WTC11 (cell line): ENCODE results near the gene RAD21L1. TPM values are rescaled to one million over a fixed set of nuclear protein-coding genes. Genes with fewer than 3 reads are reported as not detected.

ENCODE experiments used
- ATAC-seq: fragments of 200-7000 bp; cut with Tn5 transposase; 2 replicates; pipeline ENCODE4 v1.10.0; 2021; ENCODE audit warnings: mild to moderate bottlenecking, moderate library complexity
- CTCF ChIA-PET: fragments of 300-600 bp; sonication (Branson Sonifier 250); formaldehyde crosslinking; loops from one replicate; lab custom pipeline; 2021; ENCODE audit warnings: antibody characterized with exemption; lab: Charles Lee
- POLR2A ChIA-PET: fragments of 350-600 bp; sonication (Branson Sonifier 250); formaldehyde crosslinking; loops from one replicate; lab custom pipeline; 2021; ENCODE audit warnings: antibody characterized with exemption; lab: Charles Lee
- DNase-seq: peaks from one replicate; pipeline ENCODE4 v3.0.0; 2021; ENCODE audit warnings: low spot score
- H3K27ac Mint-ChIP-seq: 2 replicates; pipeline ENCODE4 v1.8.0; 2021; ENCODE audit warnings: mixed read lengths
- H3K27me3 Mint-ChIP-seq: 2 replicates; pipeline ENCODE4 v1.8.0; 2021; ENCODE audit warnings: low read depth, mild to moderate bottlenecking, moderate library complexity, mixed read lengths
- H3K36me3 Mint-ChIP-seq: 2 replicates; pipeline ENCODE4 v1.8.0; 2021; ENCODE audit warnings: mixed read lengths
- H3K4me1 Mint-ChIP-seq: 2 replicates; pipeline ENCODE4 v1.8.0; 2022; ENCODE audit warnings: mixed read lengths
- H3K4me3 Mint-ChIP-seq: 2 replicates; pipeline ENCODE4 v1.8.0; 2021; ENCODE audit warnings: mild to moderate bottlenecking, moderate library complexity, mixed read lengths
- H3K9me3 Mint-ChIP-seq: 2 replicates; pipeline ENCODE4 v1.8.0; 2021; ENCODE audit warnings: mixed read lengths
- CREB1 ChIP-seq: sonication (generic); formaldehyde crosslinking; IDR thresholded peaks from 2 replicates; pipeline ENCODE4 v1.8.0; 2023; ENCODE audit warnings: mild to moderate bottlenecking, missing genetic modification reagents
- FOXK1 ChIP-seq: sonication (generic); formaldehyde crosslinking; IDR thresholded peaks from 2 replicates; pipeline ENCODE4 v1.8.0; 2022; ENCODE audit warnings: mild to moderate bottlenecking, moderate library complexity, missing genetic modification reagents
- GABPB1 ChIP-seq: sonication (generic); formaldehyde crosslinking; IDR thresholded peaks from 2 replicates; pipeline ENCODE4 v1.8.1; 2023; ENCODE audit warnings: mild to moderate bottlenecking, missing genetic modification reagents
- GTF2I ChIP-seq: fragments of 250-450 bp; sonication (Bioruptor Pico); conservative IDR thresholded peaks from 2 replicates; pipeline ENCODE4 v1.4.0; 2021; ENCODE audit warnings: mild to moderate bottlenecking
- JAZF1 ChIP-seq: fragments of 250-450 bp; sonication (Bioruptor Pico); IDR thresholded peaks from 2 replicates; pipeline ENCODE4 v1.9.0; 2021; ENCODE audit warnings: moderate library complexity, mild to moderate bottlenecking, inconsistent platforms
- NFE2L1 ChIP-seq: sonication (generic); formaldehyde crosslinking; IDR thresholded peaks from 2 replicates; pipeline ENCODE4 v1.8.1; 2023; ENCODE audit warnings: missing genetic modification reagents
- OVOL2 ChIP-seq: fragments of 250-450 bp; sonication (Bioruptor Pico); IDR thresholded peaks from 2 replicates; pipeline ENCODE4 v1.9.0; 2021; ENCODE audit warnings: mild to moderate bottlenecking, borderline replicate concordance
- RORB ChIP-seq: fragments of 250-450 bp; sonication (Bioruptor Pico); IDR thresholded peaks from 2 replicates; pipeline ENCODE4 v1.9.0; 2021; ENCODE audit warnings: mild to moderate bottlenecking
- TEAD1 ChIP-seq: sonication (generic); formaldehyde crosslinking; IDR thresholded peaks from 2 replicates; pipeline ENCODE4 v1.8.0; 2022; ENCODE audit warnings: mild to moderate bottlenecking, missing genetic modification reagents
- ZBTB21 ChIP-seq: sonication (generic); formaldehyde crosslinking; IDR thresholded peaks from 2 replicates; pipeline ENCODE4 v1.8.1; 2023; ENCODE audit warnings: mild to moderate bottlenecking, missing genetic modification reagents, borderline replicate concordance
- ZNF232 ChIP-seq: sonication (generic); formaldehyde crosslinking; IDR thresholded peaks from 2 replicates; pipeline ENCODE4 v1.8.0; 2022; ENCODE audit warnings: mild to moderate bottlenecking, missing genetic modification reagents
- ZNF416 ChIP-seq: fragments of 250-450 bp; sonication (Bioruptor Pico); IDR thresholded peaks from 2 replicates; pipeline ENCODE4 v1.9.0; 2021; ENCODE audit warnings: mild to moderate bottlenecking, inconsistent platforms
- ZNF423 ChIP-seq: fragments of 250-450 bp; sonication (Bioruptor Pico); IDR thresholded peaks from 2 replicates; pipeline ENCODE4 v2.1.2; 2022; ENCODE audit warnings: mild to moderate bottlenecking, moderate library complexity
- total RNA-seq: library from RNA; stranded (reverse); gene quantifications from 3 replicates; pipeline ENCODE4 v1.2.3, GENCODE V29; 2021
- TF ChIP-seq, protein P1 (sequence below): fragments of 250-450 bp; sonication (Bioruptor Pico); IDR thresholded peaks from 2 replicates; pipeline ENCODE4 v1.9.0; 2021; ENCODE audit warnings: mild to moderate bottlenecking
- TF ChIP-seq, protein P2 (sequence below): sonication (generic); formaldehyde crosslinking; IDR thresholded peaks from 2 replicates; pipeline ENCODE4 v1.8.0; 2022; ENCODE audit warnings: mild to moderate bottlenecking, missing genetic modification reagents
- TF ChIP-seq, protein P3 (sequence below): fragments of 250-450 bp; sonication (Bioruptor Pico); IDR thresholded peaks from 2 replicates; pipeline ENCODE4 v2.1.2; 2022; ENCODE audit warnings: mild to moderate bottlenecking, moderate library complexity
- TF ChIP-seq, protein P4 (sequence below): fragments of 200-600 bp; IDR thresholded peaks from 2 replicates; pipeline ENCODE4 v1.8.0; 2022; ENCODE audit warnings: antibody characterized with exemption
- TF ChIP-seq, protein P5 (sequence below): sonication (generic); formaldehyde crosslinking; IDR thresholded peaks from 2 replicates; pipeline ENCODE4 v1.8.0; 2023; ENCODE audit warnings: missing genetic modification reagents
- TF ChIP-seq, protein P6 (sequence below): fragments of 250-450 bp; sonication (Bioruptor Pico); IDR thresholded peaks from 2 replicates; pipeline ENCODE4 v1.8.0; 2021; ENCODE audit warnings: mild to moderate bottlenecking
- TF ChIP-seq, protein P7 (sequence below): sonication (generic); formaldehyde crosslinking; conservative IDR thresholded peaks from 2 replicates; pipeline ENCODE4 v1.8.1; 2022; ENCODE audit warnings: mild to moderate bottlenecking, missing genetic modification reagents
- TF ChIP-seq, protein P8 (sequence below): sonication (generic); formaldehyde crosslinking; IDR thresholded peaks from 2 replicates; pipeline ENCODE4 v1.8.0; 2023; ENCODE audit warnings: mild to moderate bottlenecking, missing genetic modification reagents

RAD21L1 gene
- total RNA-seq, 1 experiment from 2014 or later, result 0.77 TPM

DNA sequence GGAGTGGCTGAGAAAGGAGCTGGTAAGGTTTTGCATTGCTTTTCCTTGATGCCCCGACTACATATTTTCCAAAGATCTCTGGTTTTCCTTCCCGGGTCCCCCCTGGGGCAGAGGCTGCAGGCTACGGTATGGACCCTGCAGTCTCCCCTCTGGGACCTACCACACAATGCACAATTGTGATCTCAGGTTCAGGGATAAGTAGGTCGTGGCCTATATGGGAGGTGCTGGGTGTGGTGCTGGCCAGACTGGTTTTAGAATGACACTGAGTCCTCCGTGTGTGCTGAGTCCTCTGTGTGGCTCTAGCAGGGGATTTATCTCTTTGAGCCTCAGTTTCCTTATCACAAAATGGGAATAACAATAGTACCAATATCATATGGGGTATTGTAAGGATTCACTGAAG is 22.2 kb upstream of the RAD21L1 start:
- H3K36me3 Mint-ChIP-seq, result no peaks in the 10 kb centered on the region
- H3K27me3 Mint-ChIP-seq, result peaks cover 9% of the 10 kb centered on the region
- H3K4me3 Mint-ChIP-seq, result no peak overlapping the region
- H3K9me3 Mint-ChIP-seq, result no peaks in the 10 kb centered on the region
- H3K27ac Mint-ChIP-seq, result no peak overlapping the region
- no peak for ATAC-seq
- ChIA-PET POLR2A (no interaction called here), CTCF (interaction anchor here (1.0 to 1.3 kb wide), 2 partner anchors 9 to 18 kb away, joined by 3 read pairs; no protein-coding TSS in a partner anchor)
- H3K4me1 Mint-ChIP-seq, result no peaks in the 10 kb centered on the region
- TF ChIP-seq ZNF423 (CRISPR knock-in tag) (no peak), ZBTB21 (no peak), GABPB1 (no peak)
- TF ChIP-seq, protein P1, sequence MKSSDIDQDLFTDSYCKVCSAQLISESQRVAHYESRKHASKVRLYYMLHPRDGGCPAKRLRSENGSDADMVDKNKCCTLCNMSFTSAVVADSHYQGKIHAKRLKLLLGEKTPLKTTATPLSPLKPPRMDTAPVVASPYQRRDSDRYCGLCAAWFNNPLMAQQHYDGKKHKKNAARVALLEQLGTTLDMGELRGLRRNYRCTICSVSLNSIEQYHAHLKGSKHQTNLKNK (CRISPR knock-in tag), result no peak
- TF ChIP-seq, protein P2, sequence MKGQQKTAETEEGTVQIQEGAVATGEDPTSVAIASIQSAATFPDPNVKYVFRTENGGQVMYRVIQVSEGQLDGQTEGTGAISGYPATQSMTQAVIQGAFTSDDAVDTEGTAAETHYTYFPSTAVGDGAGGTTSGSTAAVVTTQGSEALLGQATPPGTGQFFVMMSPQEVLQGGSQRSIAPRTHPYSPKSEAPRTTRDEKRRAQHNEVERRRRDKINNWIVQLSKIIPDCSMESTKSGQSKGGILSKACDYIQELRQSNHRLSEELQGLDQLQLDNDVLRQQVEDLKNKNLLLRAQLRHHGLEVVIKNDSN (CRISPR knock-in tag), result no peak
- DNase-seq, result no peak

DNA sequence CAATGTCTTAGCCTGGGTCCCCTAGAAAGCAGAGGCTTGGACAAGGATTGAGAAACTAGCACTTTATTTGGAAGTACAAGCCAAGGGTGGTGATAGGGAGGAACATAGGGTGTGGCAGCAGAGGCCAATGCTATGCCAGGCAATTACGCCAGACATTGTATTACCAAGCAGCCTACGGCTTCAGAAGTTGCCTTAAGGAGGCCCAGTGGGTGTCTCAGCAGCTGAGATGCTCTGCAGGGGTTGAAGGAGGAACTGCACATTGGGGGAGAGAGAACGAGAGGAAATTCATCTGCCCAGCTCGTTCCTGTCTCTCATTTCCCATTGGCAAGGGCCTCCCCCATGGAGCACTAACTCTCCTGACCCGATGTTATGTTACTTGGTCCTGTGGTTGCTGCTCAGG is 21.7 kb upstream of the RAD21L1 start:
- H3K27me3 Mint-ChIP-seq, result peaks cover 4% of the 10 kb centered on the region; the same call in 1 of the 2 replicates
- ATAC-seq (no peak), DNase-seq (no peak)
- ChIA-PET POLR2A (no interaction called here), CTCF (interaction anchor here (1.3 kb wide), 1 partner anchor 19 kb away, joined by 3 read pairs; no protein-coding TSS in a partner anchor)
- H3K27ac Mint-ChIP-seq, result no peak overlapping the region
- no peaks in the 10 kb centered on the region for H3K9me3 Mint-ChIP-seq
- TF ChIP-seq ZNF232 (CRISPR knock-in tag) (no peak), RORB (no peak), NFE2L1 (CRISPR knock-in tag) (no peak), CREB1 (CRISPR knock-in tag) (no peak), OVOL2 (CRISPR knock-in tag) (no peak), TEAD1 (no peak), GTF2I (CRISPR knock-in tag) (no peak), FOXK1 (CRISPR knock-in tag) (no peak), ZNF416 (no peak), JAZF1 (CRISPR knock-in tag) (no peak)
- TF ChIP-seq, protein P3, sequence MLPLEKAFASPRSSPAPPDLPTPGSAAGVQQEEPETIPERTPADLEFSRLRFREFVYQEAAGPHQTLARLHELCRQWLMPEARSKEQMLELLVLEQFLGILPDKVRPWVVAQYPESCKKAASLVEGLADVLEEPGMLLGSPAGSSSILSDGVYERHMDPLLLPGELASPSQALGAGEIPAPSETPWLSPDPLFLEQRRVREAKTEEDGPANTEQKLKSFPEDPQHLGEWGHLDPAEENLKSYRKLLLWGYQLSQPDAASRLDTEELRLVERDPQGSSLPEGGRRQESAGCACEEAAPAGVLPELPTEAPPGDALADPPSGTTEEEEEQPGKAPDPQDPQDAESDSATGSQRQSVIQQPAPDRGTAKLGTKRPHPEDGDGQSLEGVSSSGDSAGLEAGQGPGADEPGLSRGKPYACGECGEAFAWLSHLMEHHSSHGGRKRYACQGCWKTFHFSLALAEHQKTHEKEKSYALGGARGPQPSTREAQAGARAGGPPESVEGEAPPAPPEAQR, result no peak
- TF ChIP-seq, protein P4, sequence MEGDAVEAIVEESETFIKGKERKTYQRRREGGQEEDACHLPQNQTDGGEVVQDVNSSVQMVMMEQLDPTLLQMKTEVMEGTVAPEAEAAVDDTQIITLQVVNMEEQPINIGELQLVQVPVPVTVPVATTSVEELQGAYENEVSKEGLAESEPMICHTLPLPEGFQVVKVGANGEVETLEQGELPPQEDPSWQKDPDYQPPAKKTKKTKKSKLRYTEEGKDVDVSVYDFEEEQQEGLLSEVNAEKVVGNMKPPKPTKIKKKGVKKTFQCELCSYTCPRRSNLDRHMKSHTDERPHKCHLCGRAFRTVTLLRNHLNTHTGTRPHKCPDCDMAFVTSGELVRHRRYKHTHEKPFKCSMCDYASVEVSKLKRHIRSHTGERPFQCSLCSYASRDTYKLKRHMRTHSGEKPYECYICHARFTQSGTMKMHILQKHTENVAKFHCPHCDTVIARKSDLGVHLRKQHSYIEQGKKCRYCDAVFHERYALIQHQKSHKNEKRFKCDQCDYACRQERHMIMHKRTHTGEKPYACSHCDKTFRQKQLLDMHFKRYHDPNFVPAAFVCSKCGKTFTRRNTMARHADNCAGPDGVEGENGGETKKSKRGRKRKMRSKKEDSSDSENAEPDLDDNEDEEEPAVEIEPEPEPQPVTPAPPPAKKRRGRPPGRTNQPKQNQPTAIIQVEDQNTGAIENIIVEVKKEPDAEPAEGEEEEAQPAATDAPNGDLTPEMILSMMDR, result no peak
- TF ChIP-seq, protein P5, sequence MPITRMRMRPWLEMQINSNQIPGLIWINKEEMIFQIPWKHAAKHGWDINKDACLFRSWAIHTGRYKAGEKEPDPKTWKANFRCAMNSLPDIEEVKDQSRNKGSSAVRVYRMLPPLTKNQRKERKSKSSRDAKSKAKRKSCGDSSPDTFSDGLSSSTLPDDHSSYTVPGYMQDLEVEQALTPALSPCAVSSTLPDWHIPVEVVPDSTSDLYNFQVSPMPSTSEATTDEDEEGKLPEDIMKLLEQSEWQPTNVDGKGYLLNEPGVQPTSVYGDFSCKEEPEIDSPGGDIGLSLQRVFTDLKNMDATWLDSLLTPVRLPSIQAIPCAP (CRISPR knock-in tag), result no peak
- TF ChIP-seq, protein P6, sequence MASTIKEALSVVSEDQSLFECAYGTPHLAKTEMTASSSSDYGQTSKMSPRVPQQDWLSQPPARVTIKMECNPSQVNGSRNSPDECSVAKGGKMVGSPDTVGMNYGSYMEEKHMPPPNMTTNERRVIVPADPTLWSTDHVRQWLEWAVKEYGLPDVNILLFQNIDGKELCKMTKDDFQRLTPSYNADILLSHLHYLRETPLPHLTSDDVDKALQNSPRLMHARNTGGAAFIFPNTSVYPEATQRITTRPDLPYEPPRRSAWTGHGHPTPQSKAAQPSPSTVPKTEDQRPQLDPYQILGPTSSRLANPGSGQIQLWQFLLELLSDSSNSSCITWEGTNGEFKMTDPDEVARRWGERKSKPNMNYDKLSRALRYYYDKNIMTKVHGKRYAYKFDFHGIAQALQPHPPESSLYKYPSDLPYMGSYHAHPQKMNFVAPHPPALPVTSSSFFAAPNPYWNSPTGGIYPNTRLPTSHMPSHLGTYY (CRISPR knock-in tag), result no peak
- TF ChIP-seq, protein P7, sequence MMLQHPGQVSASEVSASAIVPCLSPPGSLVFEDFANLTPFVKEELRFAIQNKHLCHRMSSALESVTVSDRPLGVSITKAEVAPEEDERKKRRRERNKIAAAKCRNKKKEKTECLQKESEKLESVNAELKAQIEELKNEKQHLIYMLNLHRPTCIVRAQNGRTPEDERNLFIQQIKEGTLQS (CRISPR knock-in tag), result no peak
- TF ChIP-seq, protein P8, sequence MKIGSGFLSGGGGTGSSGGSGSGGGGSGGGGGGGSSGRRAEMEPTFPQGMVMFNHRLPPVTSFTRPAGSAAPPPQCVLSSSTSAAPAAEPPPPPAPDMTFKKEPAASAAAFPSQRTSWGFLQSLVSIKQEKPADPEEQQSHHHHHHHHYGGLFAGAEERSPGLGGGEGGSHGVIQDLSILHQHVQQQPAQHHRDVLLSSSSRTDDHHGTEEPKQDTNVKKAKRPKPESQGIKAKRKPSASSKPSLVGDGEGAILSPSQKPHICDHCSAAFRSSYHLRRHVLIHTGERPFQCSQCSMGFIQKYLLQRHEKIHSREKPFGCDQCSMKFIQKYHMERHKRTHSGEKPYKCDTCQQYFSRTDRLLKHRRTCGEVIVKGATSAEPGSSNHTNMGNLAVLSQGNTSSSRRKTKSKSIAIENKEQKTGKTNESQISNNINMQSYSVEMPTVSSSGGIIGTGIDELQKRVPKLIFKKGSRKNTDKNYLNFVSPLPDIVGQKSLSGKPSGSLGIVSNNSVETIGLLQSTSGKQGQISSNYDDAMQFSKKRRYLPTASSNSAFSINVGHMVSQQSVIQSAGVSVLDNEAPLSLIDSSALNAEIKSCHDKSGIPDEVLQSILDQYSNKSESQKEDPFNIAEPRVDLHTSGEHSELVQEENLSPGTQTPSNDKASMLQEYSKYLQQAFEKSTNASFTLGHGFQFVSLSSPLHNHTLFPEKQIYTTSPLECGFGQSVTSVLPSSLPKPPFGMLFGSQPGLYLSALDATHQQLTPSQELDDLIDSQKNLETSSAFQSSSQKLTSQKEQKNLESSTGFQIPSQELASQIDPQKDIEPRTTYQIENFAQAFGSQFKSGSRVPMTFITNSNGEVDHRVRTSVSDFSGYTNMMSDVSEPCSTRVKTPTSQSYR, result no peak
- H3K4me3 Mint-ChIP-seq, result no peak overlapping the region
- no peaks in the 10 kb centered on the region for H3K4me1 Mint-ChIP-seq
- no peaks in the 10 kb centered on the region for H3K36me3 Mint-ChIP-seq
